NCI-H2029 (cell line): ENCODE results near the gene RAB5IF.
"Not testable (repeated sequence)": the region's sequence is repeated elsewhere in the genome, so short reads cannot be mapped to it uniquely, and the experiment has no call there.

ENCODE experiments used
- DNase-seq: peaks from one replicate; lab custom pipeline; 2025; lab: John Stamatoyannopoulos, UW

The RAB5IF gene, protein sequence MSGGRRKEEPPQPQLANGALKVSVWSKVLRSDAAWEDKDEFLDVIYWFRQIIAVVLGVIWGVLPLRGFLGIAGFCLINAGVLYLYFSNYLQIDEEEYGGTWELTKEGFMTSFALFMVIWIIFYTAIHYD

DNA sequence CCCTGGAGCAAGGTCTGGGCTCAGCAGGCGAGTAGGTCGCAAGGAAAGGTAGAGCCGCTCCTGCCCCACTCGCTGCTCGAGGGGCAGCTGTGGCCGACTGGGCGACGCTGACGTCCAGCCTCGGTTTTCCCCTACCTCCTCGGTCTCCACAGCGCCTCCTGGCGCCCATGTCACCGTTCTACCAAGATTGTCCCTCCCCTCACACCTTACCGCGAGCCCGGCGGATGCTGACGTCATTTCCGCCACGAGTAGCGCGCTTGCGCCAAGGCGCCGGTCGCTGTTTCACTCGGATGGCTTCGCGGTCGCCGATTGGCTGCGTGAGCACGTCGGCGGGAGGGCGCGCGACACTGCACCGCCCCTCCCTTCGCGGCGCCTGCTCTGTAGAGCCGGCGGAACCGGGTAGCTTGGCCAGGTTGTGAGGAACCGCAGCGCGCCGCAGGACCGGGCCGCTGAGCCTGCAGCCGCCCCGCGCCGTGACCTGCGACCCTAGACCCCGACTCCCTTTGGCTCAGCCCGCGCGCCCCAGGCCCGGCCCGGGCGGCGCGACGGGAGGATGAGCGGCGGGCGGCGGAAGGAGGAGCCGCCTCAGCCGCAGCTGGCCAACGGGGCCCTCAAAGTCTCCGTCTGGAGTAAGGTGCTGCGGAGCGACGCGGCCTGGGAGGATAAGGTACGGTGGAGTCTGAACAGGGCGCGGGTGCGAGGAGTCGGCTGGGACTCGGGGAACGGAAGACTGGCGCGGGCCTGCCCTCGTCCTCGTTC, at the start of gene RAB5IF:
RAB5IF (plus strand) TSS at position 381 of the 759 bp plus-strand sequence; CDS start at position 554, 173 bp downstream.
- DNase-seq: peak; percentile 98

DNA sequence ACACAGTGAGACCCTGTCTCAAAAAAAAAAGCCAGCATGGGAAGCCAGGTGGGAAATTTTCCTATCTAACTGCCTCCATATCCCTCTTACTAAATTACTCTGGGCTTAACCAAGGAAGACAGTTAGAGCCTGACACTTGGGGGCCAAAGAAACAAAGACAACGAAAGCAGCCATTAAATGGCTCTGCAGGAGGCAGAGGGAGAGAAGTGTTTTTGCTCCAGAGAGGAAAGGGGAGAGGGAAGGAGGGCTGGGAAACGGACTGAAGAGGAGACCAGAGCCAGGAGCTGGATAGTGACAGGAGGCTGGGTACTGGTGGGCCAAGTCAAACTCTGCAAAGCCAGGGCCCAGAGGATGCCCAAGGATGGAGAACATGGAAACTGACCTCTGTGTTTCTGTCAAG, 42.9 kb upstream of the RAB5IF start:
- no peak for DNase-seq

DNA sequence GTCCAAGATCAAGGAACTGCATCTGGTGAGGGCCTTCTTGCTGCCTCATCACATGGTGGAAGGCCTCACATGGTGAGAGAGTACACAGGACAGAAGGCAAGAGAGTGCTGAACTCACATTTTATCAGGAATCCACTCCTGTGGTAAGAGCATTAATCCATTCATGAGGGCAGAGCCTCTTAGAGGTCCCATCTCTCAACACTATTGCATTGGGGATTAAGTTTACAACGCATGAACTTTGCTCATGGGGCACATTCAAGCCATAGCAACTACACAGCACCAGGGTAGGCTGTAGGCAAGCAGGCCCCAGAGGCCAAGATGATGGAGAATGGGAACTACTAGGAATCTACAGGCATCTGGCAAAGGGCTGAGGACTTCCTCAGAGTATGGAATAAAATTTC, 42.2 kb upstream of the RAB5IF start:
- DNase-seq: no peak

DNA sequence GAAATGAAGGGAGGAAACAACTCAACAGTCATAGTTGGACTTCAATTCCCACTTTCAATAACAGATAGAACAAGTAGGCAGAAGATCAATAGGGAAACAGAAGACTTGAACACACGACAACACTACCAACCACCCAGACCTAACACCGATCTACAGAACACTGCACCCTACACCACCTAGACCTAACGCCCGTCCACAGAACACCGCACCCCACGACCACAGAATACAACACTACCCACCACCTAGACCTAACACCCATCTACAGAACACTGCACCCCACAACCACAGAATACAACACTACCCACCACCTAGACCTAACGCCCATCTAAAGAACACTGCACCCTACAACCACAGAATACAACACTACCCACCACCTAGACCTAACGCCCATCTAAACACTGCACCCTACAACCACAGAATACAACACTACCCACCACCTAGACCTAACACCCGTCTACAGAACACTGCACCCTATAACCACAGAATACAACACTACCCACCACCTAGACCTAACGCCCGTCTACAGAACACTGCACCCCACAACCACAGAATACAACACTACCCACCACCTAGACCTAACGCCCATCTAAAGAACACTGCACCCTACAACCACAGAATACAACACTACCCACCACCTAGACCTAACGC, 41.4 kb upstream of the RAB5IF start:
- not testable (repeated sequence) for DNase-seq

DNA sequence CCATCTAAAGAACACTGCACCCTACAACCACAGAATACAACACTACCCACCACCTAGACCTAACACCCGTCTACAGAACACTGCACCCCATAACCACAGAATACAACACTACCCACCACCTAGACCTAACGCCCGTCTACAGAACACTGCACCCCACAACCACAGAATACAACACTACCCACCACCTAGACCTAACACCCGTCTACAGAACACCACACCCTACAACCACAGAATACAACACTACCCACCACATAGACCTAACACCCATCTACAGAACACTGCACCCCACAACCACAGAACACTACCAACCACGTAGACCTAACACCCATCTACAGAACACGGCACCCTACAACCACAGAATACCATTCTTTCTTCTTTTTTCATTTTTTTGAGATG, 40.9 kb upstream of the RAB5IF start:
- DNase-seq: not testable (repeated sequence)

DNA sequence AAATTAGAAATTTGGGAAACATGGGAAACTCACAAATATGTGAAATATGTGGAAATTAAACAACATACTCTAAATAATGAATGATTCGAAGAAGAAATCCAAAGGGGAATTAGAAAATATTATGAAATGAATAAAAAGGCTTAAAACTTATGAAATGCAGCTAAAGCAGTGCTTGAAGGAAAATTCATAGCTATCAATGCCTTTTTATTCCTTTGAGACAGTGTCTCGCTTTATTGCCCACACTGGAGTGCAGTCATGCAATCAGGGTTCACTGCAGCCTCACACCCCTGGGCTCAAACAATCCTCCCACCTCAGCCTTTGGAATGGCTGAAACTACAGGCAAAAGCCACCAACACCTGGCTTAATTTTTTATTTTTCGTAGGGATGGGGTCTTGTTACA, 40.1 kb upstream of the RAB5IF start:
- DNase-seq: no peak

DNA sequence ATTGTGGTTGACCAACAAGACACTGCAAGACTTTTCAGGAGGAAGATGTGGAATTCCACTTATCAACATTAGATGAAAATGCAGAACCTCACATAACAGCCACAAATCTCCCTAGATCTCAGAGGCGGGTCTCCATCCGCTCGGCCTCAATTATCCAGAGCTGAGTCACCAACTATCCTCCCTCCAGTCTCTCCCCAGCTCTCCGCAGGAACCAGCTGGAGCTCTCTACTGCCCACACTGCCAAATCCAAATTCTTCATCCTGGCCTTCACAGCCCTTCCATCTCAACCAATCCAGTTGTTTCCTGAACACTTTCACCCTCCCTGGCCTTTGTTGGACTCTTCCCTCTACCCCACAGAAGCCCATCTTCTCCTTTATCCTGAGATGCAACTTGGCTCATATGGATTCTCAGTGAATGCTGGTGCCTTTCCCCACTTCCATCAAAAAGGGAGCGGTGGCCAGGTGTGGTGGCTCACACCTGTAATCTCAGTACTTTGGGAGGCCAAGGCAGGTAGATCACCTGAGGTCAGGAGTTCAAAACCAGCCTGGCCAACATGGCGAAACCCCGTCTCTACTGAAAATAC, 35.6 kb upstream of the RAB5IF start:
- DNase-seq: no peak

DNA sequence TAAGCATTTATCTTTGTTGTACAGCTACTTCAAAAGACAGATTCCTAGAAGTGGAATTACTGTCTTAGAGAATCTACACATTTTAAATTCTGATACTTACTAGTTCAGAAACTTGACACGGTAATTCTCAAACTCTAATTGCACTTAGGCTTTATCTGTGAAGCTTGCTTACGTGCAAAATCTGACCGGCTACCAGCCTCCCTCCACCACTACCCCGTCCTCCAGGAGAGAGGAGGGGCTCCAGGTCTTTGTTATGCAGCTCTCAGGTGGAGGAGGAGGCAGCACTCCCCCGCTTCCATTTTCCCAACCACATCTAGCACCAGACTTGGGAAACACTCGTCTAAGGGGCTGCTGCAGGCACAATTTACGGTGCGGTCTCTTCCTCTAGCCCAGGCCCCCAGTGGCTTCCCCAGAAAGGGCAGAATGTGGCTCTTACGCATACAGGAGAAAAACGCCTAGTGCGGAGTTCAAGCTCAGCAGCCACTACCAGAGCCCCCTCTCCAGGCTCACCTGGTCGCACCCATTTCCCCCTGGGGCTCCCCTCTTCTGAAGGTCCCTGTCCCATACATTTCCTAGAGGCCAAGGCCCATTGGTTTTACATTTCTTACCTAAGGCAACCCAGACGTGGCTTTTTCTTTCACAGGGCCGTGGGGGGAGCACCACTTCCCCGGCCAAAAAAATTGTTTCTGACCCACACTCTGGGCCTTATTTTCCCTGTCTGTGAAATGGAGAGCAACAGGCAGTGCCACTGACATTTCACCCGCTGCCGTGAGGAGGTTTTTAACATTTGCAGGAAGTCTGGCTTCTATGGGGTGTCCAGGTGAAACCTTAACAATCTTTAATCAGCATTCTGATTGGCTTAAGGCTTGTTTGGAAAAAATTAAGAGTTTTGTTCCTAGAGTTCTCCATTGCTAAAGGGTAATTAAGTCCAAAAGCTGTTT, 33.7 kb upstream of the RAB5IF start:
- no peak for DNase-seq

DNA sequence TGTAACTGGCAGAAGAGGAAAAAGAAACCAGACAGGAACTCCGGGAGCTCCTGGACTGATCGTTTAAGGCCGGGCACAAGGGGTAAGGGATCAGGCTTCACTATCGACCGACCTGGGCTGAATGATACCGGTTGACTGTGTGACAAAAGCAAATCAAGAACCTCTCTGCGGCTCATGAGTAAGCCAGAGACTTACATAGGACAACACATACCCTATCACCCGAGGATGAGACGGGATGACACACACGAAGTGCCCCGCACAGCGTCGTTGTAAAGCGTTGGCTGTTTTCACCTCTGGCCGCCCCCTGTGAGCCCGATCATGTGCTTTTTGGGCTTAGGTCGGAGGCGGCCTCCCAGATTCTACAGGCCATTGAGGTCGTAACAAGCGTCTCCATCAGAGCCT, 32.9 kb upstream of the RAB5IF start:
- DNase-seq: no peak

DNA sequence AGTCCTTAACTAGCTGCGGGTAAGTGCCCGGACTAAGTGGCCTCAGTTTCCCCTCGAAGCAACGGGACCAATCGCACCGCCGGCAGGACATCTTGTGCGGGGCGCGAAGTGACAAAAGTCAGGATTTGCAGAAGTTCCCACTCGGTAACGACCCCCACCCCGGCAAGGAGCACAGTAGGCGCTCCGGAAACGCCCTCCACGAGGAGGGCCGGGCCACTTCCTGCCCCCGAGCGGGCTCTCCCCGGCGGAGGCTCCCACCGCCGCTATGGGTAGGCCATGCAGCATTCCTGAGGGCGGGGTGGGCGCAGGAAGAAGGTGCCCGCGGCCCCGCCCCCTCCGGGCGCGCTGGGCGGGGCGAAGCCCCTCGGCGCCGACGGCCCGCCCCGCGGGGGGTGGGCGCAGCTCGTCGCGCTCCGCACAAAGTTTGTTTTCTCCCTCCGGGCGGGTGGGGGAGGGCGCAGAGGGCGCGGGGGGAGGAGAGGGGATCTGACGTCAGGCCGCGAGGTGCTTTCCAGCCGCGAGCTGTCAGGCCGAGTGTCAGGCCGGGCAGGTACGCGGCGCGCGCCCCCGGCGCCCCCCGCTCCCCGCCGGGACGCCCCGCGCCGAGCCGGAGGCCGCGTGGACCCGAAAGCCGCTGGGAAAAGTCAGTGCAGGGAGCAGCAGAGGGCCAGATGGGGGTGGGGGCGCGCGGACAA, 32.3 kb upstream of the RAB5IF start, which contains the start of gene TGIF2:
TGIF2 (plus strand) TSS at position 495 of the 695 bp plus-strand sequence. CDS start 5,178 bp downstream, outside the sequence.
- DNase-seq: peak; percentile 26

DNA sequence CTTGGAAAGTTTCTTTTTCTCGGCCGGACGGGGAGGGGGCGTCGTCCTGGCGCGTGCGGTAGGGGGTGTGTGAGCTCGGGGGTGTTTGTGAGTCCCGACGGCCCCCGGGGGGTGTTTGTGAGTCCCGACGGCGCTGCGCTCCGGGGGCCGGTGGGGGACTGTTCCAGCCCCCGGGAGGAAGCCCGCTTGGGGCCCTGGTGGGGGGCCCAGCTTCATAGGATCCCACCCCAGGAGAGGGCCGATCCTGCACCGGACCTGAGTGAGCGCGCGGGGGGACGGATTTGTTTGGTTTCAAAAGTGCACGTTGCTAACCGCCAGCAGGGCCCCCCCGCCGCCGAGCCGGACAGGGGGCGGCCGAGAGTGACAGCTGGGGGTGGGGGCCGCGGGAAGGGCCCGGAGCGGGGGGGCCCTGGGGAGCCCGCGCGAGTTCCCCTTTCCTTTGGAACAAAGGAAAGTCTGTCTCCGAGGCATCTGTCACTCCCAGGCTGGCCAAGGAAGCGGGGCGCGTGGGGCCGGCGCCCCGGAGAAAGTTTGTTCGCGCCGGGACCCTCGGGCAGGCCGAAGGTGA, 31.7 kb upstream of the RAB5IF start:
- no peak for DNase-seq

DNA sequence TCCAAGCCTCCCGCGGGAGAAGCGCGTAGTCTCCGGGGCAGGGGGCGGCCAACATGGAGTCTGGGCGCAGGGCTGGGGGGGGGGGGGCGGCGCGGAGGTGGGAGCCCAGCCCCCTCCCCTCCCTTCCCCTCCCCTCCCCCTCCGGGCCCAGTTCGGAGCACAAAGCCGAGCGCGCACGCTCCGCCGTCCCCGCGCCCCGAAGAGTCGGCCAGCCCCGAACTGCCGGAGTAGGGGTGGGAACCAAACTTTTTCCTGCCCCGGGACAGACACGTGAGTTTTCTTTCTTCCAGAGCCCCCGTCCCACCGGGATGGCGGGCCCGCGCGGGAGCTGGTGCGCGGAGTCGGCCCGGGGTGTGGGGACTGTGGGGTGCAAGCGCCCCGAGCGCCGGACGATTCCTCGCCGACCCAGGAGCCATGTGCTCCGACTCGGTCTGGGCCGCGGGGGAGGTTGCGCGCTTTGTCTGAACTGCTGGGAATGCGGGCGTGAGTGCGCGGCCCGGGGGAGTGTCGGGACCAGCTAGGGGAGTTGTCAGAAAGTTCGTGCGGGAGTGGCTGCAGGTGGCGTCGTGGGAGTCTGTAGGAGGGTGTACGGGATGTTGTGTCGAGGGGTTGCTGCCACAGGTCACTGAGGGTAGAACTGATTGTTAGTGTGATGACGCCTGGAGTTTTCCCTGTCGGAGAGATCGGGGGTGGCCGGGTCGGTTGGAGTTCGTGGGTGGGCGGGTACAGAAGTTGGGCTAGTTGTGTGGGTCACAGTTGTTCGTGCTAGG, 31.0 kb upstream of the RAB5IF start:
- DNase-seq: no peak

DNA sequence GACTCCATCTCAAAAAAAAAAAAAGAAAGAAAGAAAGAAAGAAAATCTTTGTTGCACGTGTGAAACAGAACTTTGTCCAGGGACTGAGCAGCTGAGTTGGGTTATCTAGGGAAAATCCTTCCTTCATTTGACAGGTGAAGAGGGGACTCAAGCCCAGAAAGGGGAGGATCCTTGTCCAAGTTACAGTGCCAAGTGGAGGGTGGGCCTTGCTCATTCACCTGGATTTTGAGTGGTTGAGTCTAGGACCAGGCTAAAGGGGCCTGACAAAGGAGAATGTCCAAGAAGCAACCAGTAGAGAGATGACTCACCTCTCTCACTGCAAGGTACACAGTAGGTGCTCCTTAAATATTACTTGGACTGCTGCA, 29.5 kb upstream of the RAB5IF start:
- no peak for DNase-seq

DNA sequence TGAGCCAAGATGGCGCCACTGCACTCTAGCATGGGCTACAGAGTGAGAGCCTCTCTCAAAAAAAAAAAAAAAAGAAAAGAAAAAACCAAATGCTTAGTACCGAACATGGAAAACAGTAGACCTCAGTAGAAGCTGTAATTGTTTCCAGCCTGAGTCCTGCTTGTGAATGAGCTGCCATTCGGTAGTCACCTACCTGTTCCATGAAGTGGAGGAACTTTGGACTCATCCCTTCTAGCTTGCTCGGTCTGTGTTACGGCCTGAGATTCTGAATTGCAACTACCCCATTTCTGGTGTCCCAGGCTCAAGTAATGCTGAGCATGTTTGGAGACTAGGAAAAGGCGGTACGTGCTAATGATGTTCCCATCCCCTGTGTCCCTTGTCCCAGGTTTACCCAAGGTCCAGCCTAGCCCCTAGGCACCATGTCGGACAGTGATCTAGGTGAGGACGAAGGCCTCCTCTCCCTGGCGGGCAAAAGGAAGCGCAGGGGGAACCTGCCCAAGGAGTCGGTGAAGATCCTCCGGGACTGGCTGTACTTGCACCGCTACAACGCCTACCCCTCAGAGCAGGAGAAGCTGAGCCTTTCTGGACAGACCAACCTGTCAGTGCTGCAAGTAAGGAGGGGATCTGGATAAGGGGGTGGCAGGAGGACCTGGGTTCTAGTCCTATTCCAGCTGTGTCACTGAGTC, 27.1 kb upstream of the RAB5IF start:
- DNase-seq: no peak

DNA sequence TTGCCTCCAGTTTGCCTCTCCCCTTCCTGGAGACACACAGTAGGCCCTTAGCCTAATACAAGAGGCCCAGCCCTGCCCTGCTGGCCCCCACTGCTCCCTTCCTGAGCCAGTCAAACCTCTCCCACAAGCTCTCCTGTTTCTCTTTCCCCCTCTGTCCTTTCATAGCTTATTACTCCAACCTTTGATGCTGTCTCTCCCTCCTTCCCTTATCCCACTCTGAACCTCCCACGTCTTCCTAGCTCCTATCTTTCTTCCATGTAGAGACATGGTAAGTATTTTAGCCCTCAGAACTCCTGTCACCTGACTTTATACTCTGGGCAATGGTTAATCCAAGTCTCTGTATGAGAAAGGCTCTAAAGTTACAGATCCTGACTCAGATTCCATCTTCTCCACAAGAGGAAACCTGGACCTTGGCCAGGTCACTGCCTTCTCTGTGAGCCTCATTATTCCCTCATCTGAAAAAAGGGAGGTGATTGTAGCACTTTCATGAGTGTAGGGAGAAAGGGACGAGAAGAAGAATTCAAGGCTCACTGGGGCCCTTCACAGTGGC, 25.5 kb upstream of the RAB5IF start:
- DNase-seq: no peak

DNA sequence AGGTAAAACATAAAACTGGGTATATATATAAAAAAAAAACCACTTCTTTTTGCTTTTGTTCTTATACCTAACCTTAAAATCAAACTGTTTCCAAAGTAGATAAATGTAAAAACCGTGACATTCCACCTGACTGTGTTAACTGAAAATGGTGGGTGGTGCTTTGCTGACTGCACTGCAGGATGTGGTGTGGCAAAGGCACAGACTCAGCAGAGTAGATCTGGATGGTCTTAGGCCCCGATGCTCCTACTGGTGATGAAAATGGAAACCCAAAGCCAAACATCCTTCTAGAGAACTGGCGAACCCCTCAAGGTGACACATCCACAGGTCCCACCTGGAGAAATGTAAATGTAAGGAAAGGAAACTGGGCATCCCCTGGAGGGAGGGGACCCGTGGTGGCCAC, 23.3 kb upstream of the RAB5IF start:
- DNase-seq: no peak

DNA sequence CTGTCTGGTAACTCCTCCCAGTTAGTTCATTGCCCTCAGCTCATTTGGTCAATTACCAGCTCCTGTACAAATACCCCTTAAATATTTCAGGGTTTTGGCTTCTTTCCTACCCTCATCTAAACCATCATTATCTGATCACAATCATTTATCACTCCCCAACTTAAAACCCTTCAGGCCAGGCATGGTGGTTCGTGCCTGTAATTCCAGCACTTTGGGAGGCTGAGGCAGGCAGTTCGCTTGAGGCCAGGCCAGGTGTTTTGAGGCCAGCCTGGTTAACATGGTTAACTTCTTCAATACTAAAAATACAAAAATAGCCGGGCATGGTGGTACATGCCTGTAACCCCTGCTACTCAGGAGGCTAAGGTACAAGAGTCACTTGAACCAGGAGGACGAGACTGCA, 22.8 kb upstream of the RAB5IF start:
- DNase-seq: no peak

DNA sequence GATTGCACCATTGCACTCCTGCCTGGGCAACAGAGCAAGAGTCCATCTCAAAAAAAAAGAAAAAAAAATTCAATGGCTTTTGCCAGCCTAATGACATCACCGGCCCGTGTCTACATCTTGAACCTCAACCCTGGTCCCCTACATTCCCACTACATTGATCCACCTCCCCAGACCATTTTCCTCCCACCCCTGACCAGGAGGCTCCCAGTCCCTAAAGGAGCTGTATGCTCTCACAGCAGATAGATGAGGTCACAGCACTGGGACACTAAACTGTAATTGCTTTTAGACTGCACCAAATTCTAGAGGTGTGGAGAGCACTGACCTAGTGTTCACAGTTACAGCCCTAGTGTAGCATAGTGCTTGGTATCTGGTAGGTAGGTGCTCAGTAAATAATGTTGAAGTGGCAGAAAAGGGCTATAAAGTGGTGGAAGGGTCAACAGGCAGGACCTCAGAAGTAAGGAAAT, 21.5 kb upstream of the RAB5IF start:
- no peak for DNase-seq
